Ovary (tissue), 9 donors: ENCODE results near the gene CHD5. TPM values are rescaled to one million over a fixed set of nuclear protein-coding genes. Genes with fewer than 3 reads are reported as not detected.

Experiments used
- DNase-seq, 5 donors: peaks; one replicate each; pipeline ENCODE4 v3.0.0-alpha.2; 2019 to 2020
- H3K27ac ChIP-seq, 2 donors: fragments of 200-600 bp; one replicate each; pipeline versions ENCODE4 v1.5.1 to v1.8.0; 2019 to 2022
- H3K27me3 ChIP-seq: fragments of 200-600 bp; one replicate; pipeline ENCODE4 v1.8.0; 2022
- H3K36me3 ChIP-seq: fragments of 200-600 bp; sonication (generic); one replicate; pipeline ENCODE4 v1.5.1; 2019
- H3K4me1 ChIP-seq: one replicate; pipeline ENCODE4 v1.8.1; 2013; ENCODE audit warnings: mild to moderate bottlenecking, moderate library complexity; ENCODE audit not compliant: insufficient read depth
- H3K4me3 ChIP-seq: fragments of 200-600 bp; sonication (generic); one replicate; pipeline ENCODE4 v1.5.1; 2017
- H3K9me3 ChIP-seq, 2 donors: fragments of 200-600 bp in 1 of 2; sonication (generic) in 1 of 2; one replicate each; pipeline versions ENCODE4 v1.5.1 to v1.8.1; 2013 to 2019; ENCODE audit warnings: mild to moderate bottlenecking in 1 of 2, moderate library complexity in 1 of 2
- EP300 ChIP-seq: sonication (generic); formaldehyde crosslinking; IDR thresholded peaks from one replicate; pipeline ENCODE4 v1.6.1; 2017; ENCODE audit warnings: antibody characterized with exemption
- POLR2A ChIP-seq: fragments of 450-650 bp; IDR thresholded peaks from one replicate; pipeline ENCODE4 v1.6.1; 2017; ENCODE audit warnings: antibody characterized with exemption, mild to moderate bottlenecking, moderate library complexity
- WGBS, 3 donors: extraction: QIAGEN DNeasy Blood & Tissue Kit in 1 of 3; methylation state at CpG; one replicate each; pipeline versions ENCODE4 v1.1.5 to v1.1.7; 2013 to 2017; 5-methylcytosine and 5-hydroxymethylcytosine counted together
- intact Hi-C, 4 donors: fragments of 100-400 bp; cut with DNase I; formaldehyde crosslinking; loops; one replicate each; pipeline versions ENCODE4 v1.11.0 to v1.15.1; 2022 to 2023
- polyA plus RNA-seq, 2 donors: library from polyadenylated mRNA; stranded (reverse); fragments of 200-250 nt in 1 of 2; fragments of 350-450 nt in 1 of 2; fragmentation: Illumina TruSeq in 1 of 2; extraction: RNeasy Lipid Tissue Mini Kit (QIAGEN cat#74804) in 1 of 2; gene quantifications; one replicate each; pipeline ENCODE4 v1.2.3, GENCODE V29; 2013 to 2014
- total RNA-seq, 7 donors: library from RNA; depleted of rRNA in 2 of 7; stranded (reverse); fragments of >200 nt in 2 of 7; fragmentation: NEBNext Ultra II Directional in 3 of 7; extraction: Animal tissue kit (Norgen Biotek cat#: 25700) in 3 of 7; gene quantifications; one replicate each; pipeline versions ENCODE4 v1.1.0 to v1.2.4, GENCODE V29; 2016 to 2023
- TF ChIP-seq, protein P1 (sequence below), 3 donors: fragments of 450-650 bp in 2 of 3; fragments of 200-600 bp in 1 of 3; IDR thresholded peaks; one replicate each; pipeline versions ENCODE4 v1.5.1 to v1.8.0; 2016 to 2022; ENCODE audit warnings: antibody characterized with exemption in 3 of 3, mild to moderate bottlenecking in 1 of 3
- donor health status: DM: no; HTN: no; CAD: no; lungs with moderate emphysema.
- donor health status: DM: no; HTN: no; CAD: no.
- donor health status: Bipolar disorder and iron deficiency.
- donor health status: DM: yes; HTN: yes; CAD: no.
- donor health status: DM: no; HTN: no; CAD: no.
- donor health status: DM: yes; HTN: yes; CAD: no.

CHD5 gene
- total and polyA plus RNA-seq, 9 donors, result under 0.01 to 0.54 (median 0.23) TPM

DNA sequence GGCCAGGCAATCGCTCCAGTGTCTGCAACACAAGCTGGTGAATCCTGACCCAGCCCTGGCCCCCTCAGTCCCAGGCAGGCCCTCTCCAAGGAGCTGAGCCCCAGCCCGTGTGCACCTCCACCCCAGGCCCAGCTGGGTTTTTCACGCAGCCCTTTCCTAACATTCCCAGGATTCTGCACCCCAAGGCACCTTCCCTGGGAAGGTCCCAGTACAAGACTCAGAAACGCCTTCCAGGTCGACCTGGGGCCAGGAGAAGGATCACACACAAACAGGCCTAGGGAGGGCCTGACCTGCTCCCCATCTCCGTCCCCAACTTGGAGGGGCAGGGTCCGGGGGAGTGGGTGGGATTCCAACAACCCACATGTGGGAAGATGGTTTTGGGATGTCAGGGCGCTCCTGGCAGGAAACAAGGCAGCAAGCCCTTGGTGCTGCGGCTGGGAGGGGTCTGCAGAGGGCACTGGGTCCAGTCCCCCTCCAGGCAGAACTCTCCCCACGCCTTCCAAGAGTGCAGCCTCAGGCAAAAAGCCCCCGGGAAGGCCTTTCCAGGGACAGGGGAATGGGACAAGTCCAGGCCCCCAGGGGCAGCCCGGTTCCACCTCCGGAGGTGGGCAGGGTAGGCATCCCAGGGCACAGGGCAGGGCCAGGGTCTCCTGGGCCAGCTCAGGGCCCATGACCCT lies 76.1 kb downstream of the CHD5 start:
- intact Hi-C loops, result no loop called here
- TF ChIP-seq, protein P1, sequence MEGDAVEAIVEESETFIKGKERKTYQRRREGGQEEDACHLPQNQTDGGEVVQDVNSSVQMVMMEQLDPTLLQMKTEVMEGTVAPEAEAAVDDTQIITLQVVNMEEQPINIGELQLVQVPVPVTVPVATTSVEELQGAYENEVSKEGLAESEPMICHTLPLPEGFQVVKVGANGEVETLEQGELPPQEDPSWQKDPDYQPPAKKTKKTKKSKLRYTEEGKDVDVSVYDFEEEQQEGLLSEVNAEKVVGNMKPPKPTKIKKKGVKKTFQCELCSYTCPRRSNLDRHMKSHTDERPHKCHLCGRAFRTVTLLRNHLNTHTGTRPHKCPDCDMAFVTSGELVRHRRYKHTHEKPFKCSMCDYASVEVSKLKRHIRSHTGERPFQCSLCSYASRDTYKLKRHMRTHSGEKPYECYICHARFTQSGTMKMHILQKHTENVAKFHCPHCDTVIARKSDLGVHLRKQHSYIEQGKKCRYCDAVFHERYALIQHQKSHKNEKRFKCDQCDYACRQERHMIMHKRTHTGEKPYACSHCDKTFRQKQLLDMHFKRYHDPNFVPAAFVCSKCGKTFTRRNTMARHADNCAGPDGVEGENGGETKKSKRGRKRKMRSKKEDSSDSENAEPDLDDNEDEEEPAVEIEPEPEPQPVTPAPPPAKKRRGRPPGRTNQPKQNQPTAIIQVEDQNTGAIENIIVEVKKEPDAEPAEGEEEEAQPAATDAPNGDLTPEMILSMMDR (IDR thresholded peaks at IDR 0.05), result no peak
- no peak for TF ChIP-seq EP300
- TF ChIP-seq POLR2A, result no peak
- H3K4me1 ChIP-seq, result peaks cover 15% of the 10 kb centered on the region
- no peaks in the 10 kb centered on the region for H3K27me3 ChIP-seq
- WGBS, 3 donors, result 57 to 65% (median 61%) methylated on average over 13 of the region's 13 CpGs
- H3K4me3 ChIP-seq, result no peak overlapping the region
- no peaks in the 10 kb centered on the region for H3K9me3 ChIP-seq
- H3K27ac ChIP-seq, result no peak overlapping the region
- DNase-seq, result no peak
- H3K36me3 ChIP-seq, result no peaks in the 10 kb centered on the region

DNA sequence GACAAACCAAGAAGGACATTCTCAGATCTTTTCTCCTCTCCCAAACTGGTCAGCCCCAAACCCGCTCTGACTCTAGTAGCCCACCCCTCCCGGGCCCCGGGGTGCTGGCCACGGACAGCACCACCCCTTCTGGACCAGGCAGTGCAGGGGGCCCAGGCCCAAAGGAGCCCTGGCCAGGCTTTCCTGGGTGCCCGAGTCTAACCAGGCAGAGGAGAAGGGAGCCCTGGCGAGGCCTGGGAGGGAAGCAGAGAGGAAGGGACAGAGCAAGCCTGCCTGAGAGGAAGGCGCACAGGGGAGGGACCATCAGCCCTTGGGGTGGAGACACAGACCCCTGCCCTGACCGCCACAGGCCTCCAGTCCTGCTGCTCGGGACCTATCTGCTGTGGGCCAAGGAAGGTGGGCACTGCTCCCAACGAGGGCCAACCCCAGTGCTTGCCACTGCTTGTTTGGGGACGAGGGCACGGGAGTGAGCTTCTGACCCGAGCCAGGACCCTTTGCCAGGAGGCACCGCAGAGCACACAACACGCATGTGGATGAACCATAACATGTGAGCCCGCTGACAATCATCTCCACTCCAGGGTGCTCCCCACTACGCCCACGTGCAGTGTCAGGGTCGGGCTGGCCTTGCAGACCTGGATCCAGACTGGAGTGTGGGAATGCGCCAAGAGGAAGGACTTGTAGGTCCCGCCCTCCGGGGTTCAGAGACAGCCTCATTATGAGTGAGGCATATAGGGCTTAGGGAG lies 76.8 kb downstream of the CHD5 start:
- TF ChIP-seq, protein P1 (IDR thresholded peaks at IDR 0.05), result no peak
- no peak for TF ChIP-seq POLR2A
- TF ChIP-seq EP300, result no peak
- Histone ChIP-seq H3K27me3 (no peaks in the 10 kb centered on the region), H3K4me3 (no peak overlapping the region), H3K9me3 (no peaks in the 10 kb centered on the region), H3K36me3 (no peaks in the 10 kb centered on the region), H3K27ac (no peak overlapping the region), H3K4me1 (peaks cover 15% of the 10 kb centered on the region)
- WGBS, 3 donors, result 36 to 46% (median 43%) methylated on average over 20 to 22 of the region's 22 CpGs
- DNase-seq, result peak in 3 of 5 donors; percentile 35 to 68 (median 47)
- intact Hi-C loops, result no loop called here

DNA sequence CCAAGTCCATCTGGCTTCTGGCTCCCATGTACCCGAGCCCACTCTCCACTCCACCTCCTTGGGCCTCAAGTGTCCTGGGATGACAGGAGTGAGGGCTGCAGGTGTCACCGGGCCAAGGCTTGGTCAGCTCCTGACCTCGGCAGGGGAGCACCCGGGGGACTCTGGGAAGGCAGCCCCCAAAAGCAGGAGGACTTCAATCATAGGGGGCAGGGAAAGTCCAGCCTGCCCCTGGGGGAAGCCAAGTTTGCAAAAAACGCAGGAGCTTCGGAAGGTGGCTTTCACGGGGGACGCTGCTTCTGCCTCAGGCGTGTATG lies 77.6 kb downstream of the CHD5 start:
- intact Hi-C loops, result no loop called here
- Histone ChIP-seq H3K36me3 (no peaks in the 10 kb centered on the region), H3K4me1 (peaks cover 15% of the 10 kb centered on the region), H3K27ac (no peak overlapping the region), H3K4me3 (no peak overlapping the region), H3K9me3 (no peaks in the 10 kb centered on the region), H3K27me3 (no peaks in the 10 kb centered on the region)
- DNase-seq, result no peak
- 65 to 72% (median 72%) methylated on average over 9 of the region's 9 CpGs for WGBS, 3 donors
- TF ChIP-seq, protein P1 (IDR thresholded peaks at IDR 0.05), result no peak
- no peak for TF ChIP-seq EP300
- TF ChIP-seq POLR2A, result no peak

DNA sequence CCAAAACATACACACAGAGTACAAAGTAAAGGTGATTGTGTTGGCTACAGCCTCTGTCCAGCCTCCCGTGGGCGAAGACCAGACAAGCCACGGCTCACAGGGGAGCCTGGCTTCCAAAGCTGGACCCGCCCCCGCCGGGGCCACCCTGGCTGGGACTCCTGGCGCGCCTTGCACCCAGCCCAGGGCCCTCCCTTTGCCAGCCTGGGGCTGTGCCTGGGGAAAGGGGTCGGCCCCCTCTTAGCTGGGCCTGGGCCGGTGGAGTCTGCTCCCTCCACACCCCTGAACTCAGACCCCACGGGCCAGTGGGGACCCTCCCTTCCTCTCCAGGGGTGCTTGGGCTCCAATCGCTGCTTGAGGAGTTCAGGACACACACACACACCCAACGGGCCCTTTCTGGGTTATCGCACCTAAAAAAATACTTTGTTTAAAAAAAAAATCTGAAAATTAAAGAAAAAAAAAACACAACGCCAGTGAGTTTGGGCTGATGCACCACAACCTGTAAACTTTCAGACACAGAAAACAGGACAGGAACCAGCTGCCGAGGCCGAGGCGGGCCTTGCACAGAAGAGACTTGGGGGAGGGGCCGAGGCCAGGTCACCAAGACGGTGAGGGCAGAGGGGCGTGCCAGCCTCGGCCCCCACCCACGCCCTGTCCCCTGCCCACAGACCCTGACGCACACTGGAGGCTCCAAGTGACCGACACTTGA lies 78.1 kb downstream of the CHD5 start:
- H3K27ac ChIP-seq, result peak overlapping the region in 1 of 2 donors; percentile 29
- H3K4me1 ChIP-seq, result peaks cover 15% of the 10 kb centered on the region
- intact Hi-C loops, result no loop called here
- no peaks in the 10 kb centered on the region for H3K27me3 ChIP-seq
- no peak for DNase-seq
- H3K36me3 ChIP-seq, result no peaks in the 10 kb centered on the region
- no peak for TF ChIP-seq EP300
- TF ChIP-seq, protein P1 (IDR thresholded peaks at IDR 0.05), result no peak
- TF ChIP-seq POLR2A, result no peak
- H3K4me3 ChIP-seq, result no peak overlapping the region
- H3K9me3 ChIP-seq, result no peaks in the 10 kb centered on the region
- 8 to 12% (median 9%) methylated on average over 24 to 25 of the region's 25 CpGs for WGBS, 3 donors
